COLO668 (cell line): ENCODE results near the gene ZFP1.
"Not testable (repeated sequence)": the region's sequence is repeated elsewhere in the genome, so short reads cannot be mapped to it uniquely, and the experiment has no call there.

Experiments
- DNase-seq: peaks from one replicate; lab custom pipeline; 2025; ENCODE audit not compliant: unreplicated experiment; lab: John Stamatoyannopoulos, UW

ZFP1 gene

GRCh38 chr16:75203096-75203495 lies 54.8 kb downstream of the ZFP1 start:
- no peak for DNase-seq

- DNase-seq: no peak
These were observed 55.5 kb downstream of the ZFP1 start for GRCh38 chr16:75203667-75204409.

- no peak for DNase-seq
These were observed 56.1 kb downstream of the ZFP1 start for GRCh38 chr16:75204410-75204758.

- DNase-seq: not testable (repeated sequence)
These were observed 56.6 kb downstream of the ZFP1 start for GRCh38 chr16:75204905-75205304.

GRCh38 chr16:75205438-75205837 lies 57.1 kb downstream of the ZFP1 start:
- not testable (repeated sequence) for DNase-seq

GRCh38 chr16:75205961-75206748 lies 57.8 kb downstream of the ZFP1 start:
- DNase-seq: not testable (repeated sequence)

GRCh38 chr16:75206749-75207451 lies 58.6 kb downstream of the ZFP1 start, which contains the start of gene CTRB2:
Gene CTRB2, minus strand, starts transcription at chr16:75207161. Its CDS starts 20 bp downstream, at chr16:75207141.
- no peak for DNase-seq

GRCh38 chr16:75207831-75208230 lies 59.5 kb downstream of the ZFP1 start:
- DNase-seq: no peak

- DNase-seq: no peak
These were observed 60.0 kb downstream of the ZFP1 start for GRCh38 chr16:75208242-75208825.

GRCh38 chr16:75208861-75209505 lies 60.7 kb downstream of the ZFP1 start:
- no peak for DNase-seq

- not testable (repeated sequence) for DNase-seq
These were observed 61.2 kb downstream of the ZFP1 start for GRCh38 chr16:75209514-75209913.

- DNase-seq: no peak
These were observed 61.6 kb downstream of the ZFP1 start for GRCh38 chr16:75209944-75210343.

GRCh38 chr16:75211286-75211685 lies 63.0 kb downstream of the ZFP1 start:
- not testable (repeated sequence) for DNase-seq

GRCh38 chr16:75216127-75216526 lies 67.8 kb downstream of the ZFP1 start:
- DNase-seq: no peak

GRCh38 chr16:75216576-75216975 lies 68.3 kb downstream of the ZFP1 start:
- no peak for DNase-seq

GRCh38 chr16:75217389-75217851 lies 69.1 kb downstream of the ZFP1 start:
- no peak for DNase-seq

- no peak for DNase-seq
These were observed 70.1 kb downstream of the ZFP1 start, which contains the start of gene CTRB1 for GRCh38 chr16:75218256-75219076. Gene CTRB1, plus strand, starts transcription at chr16:75218988. Its CDS starts 20 bp downstream, at chr16:75219008.

GRCh38 chr16:75219088-75219487 lies 70.8 kb downstream of the ZFP1 start:
- DNase-seq: no peak

GRCh38 chr16:75219838-75220237 lies 71.5 kb downstream of the ZFP1 start:
- DNase-seq: no peak
